Stimulated activated CD4-positive, alpha-beta T cell treated with anti-CD3 and anti-CD28 coated beads, Interleukin-4, amount 100 ng/mL, for 4 hours (primary cell): Measurements from ENCODE around the gene MAP3K3.

ENCODE experiments used
- DNase-seq, 2 experiments: peaks; one replicate each; pipeline ENCODE4 v3.0.0-alpha.2; 2020

MAP3K3 gene

DNA sequence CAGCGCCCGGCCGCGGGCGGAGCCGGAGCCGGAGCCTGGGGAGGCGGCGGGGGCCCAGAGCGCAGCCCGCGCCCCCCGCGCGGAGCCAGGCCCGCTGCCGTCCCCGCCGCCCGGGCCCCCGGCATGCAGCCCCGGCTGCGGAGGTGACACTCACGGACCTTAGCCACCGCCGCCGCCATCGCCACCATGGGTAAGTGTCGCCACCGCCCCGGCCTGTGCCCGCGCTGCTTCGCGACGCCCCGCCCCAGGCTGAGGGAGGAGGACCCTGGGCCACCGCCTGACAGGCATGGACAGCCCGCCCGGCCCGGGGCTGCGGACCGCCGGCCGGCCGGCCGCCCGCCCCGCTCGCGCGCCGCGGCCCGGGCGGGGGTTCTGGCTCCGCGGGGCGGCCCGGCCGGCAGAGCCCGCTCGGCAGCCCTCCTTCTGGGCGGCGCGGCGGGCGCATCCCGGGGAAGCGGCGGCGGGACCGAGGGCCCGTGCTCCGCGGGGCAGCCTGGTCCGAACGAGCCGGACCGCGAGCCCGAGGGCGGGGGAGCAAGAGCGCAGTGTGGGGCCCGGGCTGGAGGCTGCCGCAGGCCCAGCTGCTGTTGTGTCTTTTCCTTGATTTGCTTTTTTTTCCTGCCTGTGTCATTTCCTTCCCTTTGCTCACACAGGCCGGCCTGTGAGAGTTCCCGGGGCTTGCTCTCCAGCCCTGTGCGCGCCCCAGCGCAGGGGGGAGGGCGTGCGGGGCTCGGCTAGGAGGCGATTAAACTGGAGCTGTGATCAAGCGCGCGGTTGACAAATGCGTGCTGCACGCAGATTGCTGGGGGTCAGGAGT, 565 bp downstream of the MAP3K3 start:
- peak; percentile 34 to 60 for DNase-seq

DNA sequence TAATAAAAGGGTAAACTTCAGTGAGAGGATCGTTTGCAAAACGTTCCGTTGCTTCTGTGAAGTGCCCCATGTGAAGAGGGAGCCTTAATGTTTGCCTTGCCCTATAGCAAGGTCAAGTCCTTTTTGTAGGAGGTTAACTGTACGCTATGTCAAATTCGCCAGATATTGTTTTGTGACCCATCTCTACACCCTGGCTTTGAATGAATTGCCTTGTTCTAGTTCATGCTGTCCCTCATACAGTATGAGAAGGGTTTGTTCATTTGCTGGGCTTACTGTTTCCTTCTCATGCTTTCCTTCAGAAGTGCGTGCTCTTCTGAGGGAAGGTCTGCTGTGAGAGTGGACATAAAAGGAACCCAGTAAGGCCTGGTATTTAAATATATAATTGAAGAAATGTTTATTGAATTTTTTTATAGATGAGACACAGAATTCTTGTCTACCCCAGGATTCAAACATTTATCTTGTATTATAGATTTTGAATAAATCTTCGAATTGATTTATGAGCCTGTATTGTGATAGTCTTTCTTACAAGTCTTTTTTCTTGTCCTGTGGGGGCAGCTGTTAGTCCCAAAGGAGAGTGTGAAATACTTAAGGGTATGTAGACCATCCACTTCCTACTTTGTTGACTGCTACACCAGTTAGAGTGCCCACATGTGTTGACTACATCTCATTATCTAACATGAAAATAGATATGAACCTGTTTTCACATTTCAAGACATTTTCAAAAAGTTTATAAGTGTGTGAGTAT, 1.7 kb downstream of the MAP3K3 start:
- no peak for DNase-seq

DNA sequence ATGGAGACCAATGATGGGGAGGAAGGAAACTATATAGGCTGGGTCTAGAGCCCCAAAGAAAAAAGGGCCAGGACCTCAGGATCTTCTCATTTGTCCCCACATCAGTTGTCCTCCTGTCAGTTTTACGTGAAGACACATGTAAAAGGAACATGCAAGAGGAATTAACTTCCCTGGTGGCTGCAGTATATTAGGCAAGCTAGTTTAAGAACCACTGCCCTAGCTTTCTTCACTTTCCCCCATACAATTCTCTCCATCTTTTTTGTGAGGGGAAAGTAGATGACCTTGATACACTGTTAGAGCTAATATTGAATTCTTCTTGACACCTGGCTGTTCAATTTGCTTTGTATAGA, 2.3 kb downstream of the MAP3K3 start:
- no peak for DNase-seq

DNA sequence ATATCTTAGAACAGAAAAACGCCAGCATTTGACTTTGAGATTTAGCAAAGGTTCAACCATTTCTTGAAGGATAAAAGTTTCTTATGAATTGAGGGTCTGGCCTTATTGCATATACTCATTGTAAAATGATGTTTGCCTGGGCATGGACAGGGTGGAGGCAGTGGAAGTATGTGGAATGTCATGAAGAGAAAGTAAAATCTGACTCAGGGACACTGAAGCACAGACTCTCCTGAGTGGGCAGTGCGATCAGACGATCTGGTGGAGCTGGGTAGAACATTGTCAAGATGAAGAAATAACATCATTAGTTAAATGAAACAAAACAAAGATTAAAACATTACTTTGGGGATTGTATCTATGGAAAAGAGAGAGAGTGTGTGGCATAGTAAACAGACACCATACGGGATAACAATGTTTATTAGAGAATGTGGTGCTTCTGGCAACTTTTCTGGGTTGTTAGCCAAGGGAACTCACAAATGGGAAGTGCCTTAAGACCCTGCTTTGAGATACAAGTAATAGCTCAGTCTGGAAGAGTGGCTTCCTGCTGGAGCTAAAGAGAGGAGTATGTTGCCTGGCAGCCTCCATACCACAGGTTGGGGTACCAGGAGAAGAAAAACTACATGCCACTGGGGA, 4.4 kb downstream of the MAP3K3 start:
- DNase-seq: no peak

DNA sequence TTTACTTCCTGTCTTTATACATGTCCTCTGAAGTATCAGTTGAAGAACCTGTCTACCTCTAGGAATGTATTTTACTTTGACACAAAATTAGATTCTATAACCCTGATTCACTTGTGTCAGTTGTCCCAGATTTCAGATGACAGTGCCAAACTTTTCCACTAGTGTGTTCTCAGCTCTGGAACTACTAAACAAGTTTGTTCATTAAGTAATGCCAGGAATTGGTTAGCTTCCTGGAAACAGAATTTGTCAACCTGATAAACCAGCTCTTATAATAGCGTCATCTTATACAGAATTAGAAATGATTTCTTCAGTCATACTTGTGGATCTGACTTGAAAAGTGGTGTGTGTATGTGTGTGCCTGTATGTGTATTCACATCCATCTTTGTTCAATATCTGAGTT, 7.4 kb downstream of the MAP3K3 start:
- no peak for DNase-seq

DNA sequence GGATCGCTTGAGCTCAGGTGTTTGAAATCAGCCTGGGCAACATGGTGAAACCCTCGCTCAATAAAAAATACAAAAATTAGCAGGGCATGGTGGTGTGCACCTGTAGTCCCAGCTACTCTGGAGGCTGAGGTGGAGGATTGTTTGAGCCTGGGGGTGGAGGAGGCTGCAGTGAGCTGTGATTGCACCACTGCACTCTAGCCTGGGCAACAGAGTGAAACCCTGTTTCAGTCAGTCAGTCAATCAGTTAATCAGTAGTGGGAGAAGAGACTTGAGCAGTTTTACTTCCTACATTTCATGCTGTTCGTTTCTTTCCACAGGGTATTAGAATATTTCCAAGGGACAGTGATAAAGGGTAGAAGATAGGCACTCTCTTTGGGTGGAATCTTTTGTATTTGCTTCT, 8.8 kb downstream of the MAP3K3 start:
- DNase-seq: no peak

DNA sequence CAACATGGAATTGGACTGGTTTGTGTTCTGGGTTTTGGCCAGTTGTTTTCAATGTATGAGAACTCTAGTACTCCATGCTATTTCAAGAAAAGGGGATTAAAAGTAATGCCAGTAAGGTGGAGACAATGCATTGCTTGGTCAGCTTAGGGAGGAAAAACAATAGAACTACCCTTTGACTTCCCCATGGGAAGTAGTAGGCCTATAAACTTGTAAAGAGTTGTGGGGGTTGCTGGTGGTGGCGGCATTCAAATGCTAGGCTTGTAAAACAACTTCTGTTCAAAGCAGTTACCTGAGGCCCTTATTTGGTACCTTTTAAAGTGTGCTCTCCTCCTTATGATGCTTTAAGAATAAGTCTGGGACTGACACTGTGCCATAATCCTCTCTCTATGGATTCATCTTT, 9.4 kb downstream of the MAP3K3 start:
- no peak for DNase-seq

DNA sequence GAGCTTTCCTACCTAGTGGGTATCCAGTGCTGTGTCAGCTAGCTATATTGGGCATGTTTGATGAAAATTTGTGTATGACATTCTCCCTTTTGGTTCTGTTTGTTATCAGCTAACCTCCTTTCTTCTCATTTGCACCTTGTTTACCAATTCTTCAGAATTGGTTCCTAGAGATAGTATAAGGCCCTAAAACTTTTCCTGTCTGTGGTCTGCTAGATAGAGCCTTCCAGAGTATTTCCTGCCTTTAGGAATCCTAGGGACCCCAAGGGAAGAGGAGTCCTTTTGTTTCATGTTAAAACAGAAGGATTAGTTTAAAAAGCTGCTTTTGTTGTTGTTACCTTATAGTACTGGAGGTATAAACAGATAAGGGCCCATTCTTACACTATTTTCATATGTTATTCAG, 11.5 kb downstream of the MAP3K3 start:
- DNase-seq: no peak

DNA sequence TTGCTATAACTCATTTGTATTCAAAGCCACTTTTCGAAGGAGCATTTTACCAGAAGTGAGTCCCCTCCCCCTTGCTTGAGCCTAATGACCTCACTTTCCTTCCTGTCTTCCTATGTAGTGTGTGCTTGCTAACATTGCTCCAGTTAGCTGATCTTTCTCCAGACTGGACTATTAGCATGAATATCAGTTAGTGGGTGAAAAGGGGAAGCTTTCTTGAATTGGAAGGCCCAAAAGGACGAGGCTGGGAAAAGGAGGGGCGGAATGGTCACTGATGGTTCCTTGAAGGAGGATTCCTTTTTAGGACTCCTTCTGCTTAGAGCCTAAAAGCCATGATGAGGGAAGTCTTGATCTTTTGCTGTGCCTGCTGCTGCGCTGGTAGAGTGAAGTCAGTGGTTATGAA, 11.9 kb downstream of the MAP3K3 start:
- DNase-seq: no peak

DNA sequence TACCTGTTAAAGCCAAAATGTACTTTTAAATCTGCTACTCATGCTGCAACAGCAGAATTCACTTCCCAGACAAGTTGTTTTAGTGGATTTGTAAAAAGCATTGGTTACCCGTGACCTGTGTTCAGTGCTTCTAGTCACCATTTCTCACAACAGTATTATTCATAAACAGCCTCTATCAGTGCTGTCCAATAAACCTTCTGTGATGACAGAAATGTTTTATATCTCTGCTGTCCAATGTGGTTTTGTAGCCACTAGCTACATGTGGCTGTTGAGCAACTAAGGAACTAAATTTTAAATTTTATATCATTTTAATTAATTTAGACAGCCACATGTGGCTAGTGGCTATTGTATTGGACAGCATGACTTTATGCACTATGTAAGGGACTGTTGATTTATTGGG, 12.6 kb downstream of the MAP3K3 start:
- no peak for DNase-seq

DNA sequence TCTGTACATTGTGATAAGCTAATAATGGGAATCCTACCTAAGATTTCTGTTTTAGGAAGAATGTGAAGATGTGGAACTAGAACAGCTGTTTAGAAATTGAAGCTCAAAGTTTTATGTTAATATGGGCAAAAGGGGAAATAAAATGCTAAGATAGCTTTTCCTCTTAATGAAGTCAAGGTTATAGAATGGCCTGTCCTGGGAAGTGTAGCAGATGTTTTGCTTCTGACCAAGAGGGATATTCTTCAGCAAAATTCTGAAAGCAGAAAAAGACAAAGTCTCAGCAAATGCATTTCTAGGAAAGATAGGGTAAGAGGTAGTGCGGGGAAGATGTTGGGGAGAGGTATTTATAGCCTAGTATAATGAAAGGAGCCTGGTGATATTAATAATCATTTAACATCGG, 13.1 kb downstream of the MAP3K3 start:
- no peak for DNase-seq

DNA sequence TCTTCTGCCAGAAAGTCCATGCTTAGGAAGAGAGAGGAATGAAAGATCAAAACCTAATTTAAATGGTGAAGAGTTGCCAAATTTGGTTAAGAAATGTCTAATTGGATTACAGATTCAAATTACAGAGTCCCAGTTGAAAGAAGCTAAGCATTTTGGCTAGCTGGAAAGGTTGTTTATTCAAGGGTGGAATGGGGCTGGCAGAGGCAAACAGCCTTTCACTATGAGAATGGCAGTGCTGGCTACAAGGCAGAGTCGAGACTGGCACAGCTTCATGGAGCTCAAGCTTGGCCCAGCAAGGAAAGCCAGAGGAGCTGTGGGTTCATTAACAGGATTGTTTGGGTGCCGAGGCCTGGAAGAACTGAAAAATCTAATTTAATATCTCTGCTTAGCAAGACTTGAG, 13.6 kb downstream of the MAP3K3 start:
- no peak for DNase-seq

DNA sequence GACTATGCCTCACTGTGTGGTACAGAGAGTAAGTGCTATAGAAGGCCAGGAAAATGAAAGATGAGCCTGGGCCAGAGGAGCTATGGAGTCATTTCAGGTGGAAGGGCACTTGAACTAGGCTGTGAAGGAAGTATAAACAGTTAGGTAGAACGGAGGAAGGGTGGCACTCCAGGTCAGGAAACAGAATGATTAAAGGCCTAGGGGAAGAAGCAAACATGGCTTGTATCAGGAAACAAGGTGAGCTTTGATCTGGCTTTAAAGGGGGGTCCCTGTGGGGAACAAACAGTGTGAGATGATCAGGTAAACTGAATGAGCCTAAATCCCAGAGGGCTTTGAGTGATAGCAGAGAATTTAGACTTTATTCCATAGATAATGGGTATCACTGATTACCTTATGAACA, 16.9 kb downstream of the MAP3K3 start:
- no peak for DNase-seq

DNA sequence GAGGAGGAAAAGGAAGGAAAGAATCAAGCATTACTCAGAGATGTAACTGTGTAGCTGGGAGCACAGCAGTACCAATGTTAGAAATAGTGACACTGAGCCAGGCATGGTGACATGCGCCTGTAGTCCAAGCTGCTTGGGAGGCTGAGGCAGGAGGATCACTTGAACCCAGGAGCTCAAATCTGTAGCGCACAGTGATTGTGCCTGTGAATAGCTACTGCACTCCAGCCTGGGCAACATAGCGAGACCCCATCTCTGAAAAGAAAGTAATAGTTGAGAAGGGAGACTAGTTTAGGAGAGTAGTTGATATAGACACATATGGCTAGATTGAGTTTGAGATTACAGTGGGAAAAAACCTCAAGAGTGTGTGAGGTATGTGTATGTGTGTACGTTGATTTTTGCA, 17.8 kb downstream of the MAP3K3 start:
- no peak for DNase-seq

DNA sequence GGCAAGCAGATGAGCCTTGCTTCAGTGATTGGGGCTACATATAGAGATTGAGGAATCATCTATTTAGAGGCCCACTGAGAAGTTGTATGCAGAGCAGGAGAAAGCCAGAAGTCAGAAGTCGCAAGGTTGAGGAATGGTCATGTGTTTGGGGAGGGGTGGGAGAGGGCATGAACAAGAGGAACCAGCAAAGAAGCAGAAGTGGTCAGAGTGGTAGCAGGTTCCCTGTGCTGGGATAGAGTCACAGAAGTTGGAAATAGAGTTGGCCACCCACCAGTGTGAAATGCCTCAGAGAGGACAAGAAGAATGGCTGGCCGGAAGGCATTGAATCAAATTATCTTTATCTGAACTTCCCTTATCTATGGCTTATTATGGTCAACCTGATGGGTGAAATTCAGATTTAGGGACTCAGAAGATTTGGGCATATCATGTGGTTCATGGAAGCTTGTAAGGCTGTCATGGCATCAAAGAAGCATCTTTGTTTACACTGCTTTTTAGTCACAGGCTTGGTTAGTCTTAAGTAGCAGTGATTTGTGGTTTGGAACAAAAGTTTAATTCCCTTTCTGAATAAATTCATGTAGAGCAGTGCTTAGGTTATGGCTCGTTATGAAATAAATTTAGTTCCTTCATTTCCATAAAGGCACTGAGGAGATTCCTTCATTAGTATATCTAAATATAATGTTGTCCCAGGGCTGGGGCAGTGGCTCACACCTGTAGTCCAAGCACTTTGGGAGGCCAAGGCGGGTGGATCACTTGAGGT, 19.7 kb downstream of the MAP3K3 start:
- DNase-seq: no peak

DNA sequence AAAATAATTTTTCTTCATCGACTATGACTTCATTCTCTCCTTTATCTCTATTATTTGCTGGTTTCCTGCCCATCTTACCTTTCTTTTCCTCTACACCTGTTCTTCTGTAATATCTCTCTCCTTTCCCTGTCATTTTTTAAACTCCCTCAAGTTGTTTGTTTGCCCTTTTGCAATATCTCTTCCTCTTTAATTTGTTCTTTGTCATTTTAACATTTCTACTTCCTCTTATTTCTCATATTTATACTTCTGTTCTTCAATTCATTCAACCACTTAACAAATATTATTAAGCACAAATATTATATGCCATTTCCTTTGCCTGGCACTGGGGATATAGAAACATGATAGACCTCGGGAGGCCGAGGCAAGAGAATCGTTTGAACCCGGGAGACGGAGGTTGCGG, 22.6 kb downstream of the MAP3K3 start:
- DNase-seq: no peak

DNA sequence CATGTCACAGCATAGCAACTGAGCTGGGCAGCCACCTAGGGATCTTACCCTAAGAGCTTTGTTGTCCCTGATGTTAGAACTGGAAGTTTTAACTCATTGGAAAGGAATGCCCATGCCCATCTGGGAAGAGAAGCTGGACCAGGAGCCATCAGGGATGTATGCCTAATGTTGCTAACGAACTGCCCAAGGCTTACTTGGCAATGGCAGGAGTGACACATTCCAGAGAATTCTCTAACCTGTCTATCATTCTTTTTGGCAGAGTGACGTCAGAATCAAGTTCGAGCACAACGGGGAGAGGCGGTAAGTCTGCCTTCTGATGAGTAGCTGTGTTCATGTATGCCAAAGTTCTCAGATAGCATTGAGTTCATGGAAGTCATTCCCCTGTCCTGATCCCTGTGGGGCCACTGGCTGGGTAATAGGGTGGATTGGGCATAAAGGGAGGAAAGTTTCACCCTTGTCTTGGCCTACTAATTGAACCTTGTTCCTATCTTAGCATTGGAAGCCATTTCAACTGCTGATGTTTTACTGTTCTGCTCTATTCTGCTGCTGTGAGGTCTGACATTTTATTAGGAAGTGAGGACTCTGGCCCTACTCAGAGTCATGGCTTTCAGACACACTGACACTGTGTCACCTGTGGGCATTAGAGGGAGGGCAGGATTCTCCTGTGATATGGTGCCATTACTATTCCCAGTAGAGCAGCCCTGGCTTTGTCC, 23.7 kb downstream of the MAP3K3 start:
- DNase-seq: no peak

DNA sequence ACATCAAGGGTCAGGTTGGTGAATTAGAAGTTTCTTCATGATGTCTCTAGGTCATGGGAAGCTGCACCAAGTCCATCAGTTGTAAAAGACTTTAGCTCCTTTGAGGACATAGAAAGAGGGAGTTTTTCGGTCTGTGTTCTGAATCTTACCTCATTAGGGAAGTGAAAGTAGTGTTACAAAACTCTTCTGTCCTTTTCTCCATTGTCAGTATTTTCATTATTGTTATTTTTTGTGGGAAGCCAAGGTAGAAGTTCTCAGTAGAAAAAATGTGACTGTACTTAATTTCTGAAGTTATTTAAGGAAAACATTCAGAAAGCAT, 24.2 kb downstream of the MAP3K3 start:
- DNase-seq: no peak

DNA sequence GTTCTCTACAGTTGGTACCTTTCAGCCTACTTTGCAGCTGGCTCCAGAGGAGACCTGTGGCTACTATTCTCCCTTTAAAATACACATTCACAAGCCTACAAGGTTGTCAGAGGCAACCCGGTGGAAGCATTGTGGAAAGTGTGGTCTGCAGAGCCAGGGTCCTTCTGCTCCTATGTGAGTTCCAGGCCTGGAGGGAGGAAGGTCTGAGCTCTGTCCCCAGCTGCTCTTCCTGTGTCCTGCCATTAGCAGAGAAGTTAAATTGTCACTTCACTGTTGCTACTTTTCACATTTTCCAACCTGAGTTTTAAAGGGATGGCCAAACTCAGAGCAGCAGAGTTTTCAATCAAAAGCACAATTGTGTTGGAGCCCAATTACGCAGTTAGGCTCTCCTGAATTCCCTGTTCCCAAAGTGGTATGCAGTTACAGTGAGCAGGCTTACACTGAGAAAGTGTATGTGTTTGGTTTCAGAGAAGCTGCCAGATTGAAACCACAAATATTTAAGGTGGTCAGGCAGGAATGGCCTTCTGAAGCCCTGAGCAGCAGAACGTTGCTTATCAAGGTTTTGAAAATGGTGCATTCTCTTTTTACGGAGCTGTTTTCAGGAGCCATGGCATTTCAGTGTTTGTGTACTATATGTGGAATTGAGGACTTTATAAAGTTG, 25.0 kb downstream of the MAP3K3 start:
- no peak for DNase-seq

DNA sequence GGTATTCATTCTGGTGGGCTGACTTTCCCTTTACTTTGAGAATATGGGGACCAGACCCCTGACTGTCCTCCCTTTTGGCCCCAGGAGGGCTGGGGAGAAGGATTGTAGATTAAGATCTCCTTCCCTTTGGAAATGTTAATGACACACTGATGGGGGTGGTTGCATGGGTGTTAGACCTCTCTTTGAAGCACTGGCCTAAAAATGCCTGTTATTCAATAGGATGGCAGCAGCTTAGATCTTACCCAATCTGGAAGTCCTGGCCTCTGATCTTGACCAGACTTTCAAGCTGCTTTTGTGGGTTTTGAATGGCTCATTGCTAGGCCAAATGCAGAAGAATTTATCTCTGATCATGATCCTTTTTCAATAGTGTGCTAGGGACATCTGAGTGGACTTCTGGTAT, 25.7 kb downstream of the MAP3K3 start:
- DNase-seq: no peak

DNA sequence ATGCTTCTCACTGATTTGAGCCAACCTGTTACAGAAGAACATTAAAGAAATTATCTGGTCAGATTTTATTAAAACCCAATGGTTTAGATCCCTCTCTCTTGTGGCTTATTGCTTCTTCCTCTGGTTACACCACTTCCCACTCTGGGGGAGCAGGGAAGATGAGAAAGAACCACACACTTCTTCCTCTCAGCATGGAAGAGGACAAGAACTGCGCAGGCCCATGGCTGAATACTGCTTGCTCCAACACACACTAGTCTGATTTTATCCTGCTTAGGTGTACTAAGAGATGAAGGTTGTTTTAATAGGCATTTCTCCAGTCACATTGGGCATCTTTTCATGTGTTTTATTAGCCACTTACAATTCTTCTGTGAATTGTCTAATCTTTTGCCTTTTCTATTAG, 27.6 kb downstream of the MAP3K3 start:
- DNase-seq: no peak

DNA sequence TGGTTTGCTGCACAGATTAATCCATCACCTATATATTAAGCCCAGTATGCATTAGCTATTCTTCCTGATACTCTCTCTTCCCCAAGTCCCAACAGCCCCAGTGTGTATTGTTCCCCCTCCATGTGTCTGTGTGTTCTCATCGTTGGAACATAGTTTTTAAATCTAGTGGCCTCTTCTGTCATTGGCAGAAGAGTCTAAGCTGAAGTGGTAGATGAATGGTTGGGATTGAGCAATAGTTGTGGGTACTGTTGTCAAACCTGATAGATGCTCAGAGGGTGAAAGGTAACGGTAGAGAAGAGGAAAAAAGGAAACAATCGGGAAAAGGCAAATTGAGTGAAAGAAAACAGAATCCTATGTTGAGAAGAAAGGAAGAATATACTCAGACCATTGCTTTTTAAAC, 29.9 kb downstream of the MAP3K3 start:
- DNase-seq: no peak
